Measurements from ENCODE around the gene TM9SF4. TPM values are rescaled to one million over a fixed set of nuclear protein-coding genes. Genes with fewer than 3 reads are reported as not detected.
A peak's percentile ranks its signal among the peaks of the same experiment; 100 is the strongest.

The TM9SF4 gene
- total RNA-seq, 4 donors from 2014 or later = 35.5 to 44.8 (median 42.6) TPM

DNA sequence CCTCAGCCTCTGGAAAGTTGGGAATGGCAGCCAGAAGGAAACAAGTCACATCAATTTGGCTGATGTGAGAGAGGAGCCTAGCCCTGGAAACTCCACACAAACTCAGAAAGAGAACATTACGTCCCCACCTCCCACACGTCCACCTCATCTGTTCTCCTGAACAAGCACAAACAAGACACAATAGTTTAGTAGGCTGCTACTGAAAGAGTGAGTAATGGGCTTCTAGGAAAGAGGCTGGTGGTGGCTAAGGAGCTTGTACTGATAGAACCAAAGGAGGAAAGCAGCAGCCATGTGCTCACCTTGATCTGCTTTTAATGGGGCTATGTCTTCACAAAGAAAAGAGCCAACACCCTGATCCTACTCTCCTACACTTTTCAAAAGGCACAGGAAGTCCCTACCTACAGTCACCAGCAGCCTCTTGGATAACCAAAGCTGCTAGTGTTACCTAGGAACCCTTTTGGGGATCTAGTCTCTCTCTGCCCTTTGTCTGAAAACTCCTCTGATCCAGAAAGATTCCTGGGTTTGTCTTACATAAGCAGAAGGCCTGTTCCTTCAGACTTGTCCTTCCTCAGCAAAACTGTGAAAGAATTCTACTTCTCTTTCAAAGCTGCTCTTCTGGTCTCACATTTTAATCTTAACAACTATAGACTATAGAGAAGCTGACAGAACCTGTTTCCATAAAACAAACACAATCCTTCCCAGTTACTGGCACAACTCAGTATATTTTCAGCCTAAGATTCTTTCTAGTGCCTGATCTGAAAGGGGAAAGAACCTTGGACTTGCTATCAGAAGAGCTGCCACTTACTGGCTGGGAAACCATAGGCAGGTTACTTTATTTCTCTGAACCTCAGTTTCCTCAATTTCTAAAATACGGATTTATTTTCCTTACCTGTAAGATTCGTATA lies 94.9 kb downstream of the TM9SF4 start:
- TF ChIP-seq, protein P1, sequence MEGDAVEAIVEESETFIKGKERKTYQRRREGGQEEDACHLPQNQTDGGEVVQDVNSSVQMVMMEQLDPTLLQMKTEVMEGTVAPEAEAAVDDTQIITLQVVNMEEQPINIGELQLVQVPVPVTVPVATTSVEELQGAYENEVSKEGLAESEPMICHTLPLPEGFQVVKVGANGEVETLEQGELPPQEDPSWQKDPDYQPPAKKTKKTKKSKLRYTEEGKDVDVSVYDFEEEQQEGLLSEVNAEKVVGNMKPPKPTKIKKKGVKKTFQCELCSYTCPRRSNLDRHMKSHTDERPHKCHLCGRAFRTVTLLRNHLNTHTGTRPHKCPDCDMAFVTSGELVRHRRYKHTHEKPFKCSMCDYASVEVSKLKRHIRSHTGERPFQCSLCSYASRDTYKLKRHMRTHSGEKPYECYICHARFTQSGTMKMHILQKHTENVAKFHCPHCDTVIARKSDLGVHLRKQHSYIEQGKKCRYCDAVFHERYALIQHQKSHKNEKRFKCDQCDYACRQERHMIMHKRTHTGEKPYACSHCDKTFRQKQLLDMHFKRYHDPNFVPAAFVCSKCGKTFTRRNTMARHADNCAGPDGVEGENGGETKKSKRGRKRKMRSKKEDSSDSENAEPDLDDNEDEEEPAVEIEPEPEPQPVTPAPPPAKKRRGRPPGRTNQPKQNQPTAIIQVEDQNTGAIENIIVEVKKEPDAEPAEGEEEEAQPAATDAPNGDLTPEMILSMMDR (IDR thresholded peaks at IDR 0.05) = no peak
- peak in 1 of 3 donors; percentile 36 for TF ChIP-seq POLR2AphosphoS5 (IDR thresholded peaks at IDR 0.05)
- peak overlapping the region in 1 of 4 donors; percentile 99 for H3K4me3 ChIP-seq
- intact Hi-C loops (cut with DNase I; ENCODE audit: low total_unique reads) = no loop called here
- peak overlapping the region; percentile 83 to 96 (median 92) for H3K27ac ChIP-seq
- no peaks in the 10 kb centered on the region for H3K27me3 ChIP-seq
- H3K4me1 ChIP-seq = peaks cover 41 to 63% (median 51%) of the 10 kb centered on the region in 4 donors
- H3K36me3 ChIP-seq = peaks cover 0 to 14% (median 5%) of the 10 kb centered on the region in 4 donors
- WGBS, 2 donors (ENCODE audit: low coverage in 1 of 2) = 45 to 46% methylated on average over 2 to 4 of the region's 4 CpGs
- no peak for DNase-seq
- in situ Hi-C loops (cut with MboI; ENCODE audit: low pct_ligation_motif_present in 1 of 4, low pct_unique_long_range_greater_than_20kb in 1 of 4, low sequenced_read_pairs in 3 of 4) = no loop called here
- no peaks in the 10 kb centered on the region for H3K9me3 ChIP-seq

DNA sequence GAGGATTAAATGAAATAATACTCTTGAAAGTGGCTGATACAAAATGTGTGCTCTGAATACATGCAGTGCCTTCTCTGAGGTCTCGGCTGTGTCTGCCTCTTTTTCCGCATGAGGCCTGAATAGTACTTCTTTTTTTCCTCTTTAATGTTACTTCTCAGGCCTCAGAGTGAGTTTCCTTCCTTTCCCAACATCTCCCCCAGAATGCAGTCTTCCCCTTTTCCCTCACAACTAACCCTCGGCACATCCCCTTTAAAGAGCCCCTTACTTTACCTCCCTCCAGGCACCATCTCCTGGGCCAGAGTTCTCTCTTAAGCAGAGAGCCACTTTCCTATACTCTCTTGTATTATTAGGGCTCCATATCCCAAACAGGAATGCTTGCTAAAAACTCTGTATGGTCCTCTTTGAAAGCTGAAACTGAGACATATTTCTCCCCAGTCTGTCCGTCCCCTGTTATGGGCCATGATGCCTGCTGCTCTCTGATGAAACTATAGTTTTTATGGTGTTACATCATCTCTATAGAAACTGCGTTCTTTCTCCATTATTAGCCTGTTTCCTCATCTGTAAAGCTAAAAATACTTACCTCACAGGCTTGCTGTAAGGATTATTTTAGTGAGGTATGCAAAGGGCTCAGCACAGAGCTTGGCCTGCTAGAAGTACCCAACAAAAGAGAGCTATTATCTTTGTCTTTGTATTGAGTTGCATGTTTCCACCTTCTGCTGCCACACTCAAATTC lies 95.8 kb downstream of the TM9SF4 start:
- DNase-seq = no peak
- Histone ChIP-seq H3K4me3 (peak overlapping the region in 1 of 4 donors; percentile 99), H3K9me3 (no peaks in the 10 kb centered on the region), H3K27me3 (no peaks in the 10 kb centered on the region), H3K27ac (peak overlapping the region; percentile 83 to 96 (median 92)), H3K4me1 (peaks cover 41 to 70% (median 54%) of the 10 kb centered on the region in 4 donors), H3K36me3 (peaks cover 0 to 11% (median 5%) of the 10 kb centered on the region in 4 donors)
- 37 to 39% methylated on average over 5 of the region's 5 CpGs for WGBS, 2 donors (ENCODE audit: low coverage in 1 of 2)
- in situ Hi-C loops (cut with MboI; ENCODE audit: low pct_ligation_motif_present in 1 of 4, low pct_unique_long_range_greater_than_20kb in 1 of 4, low sequenced_read_pairs in 3 of 4) = no loop called here
- TF ChIP-seq, protein P1 (IDR thresholded peaks at IDR 0.05) = no peak
- intact Hi-C loops (cut with DNase I; ENCODE audit: low total_unique reads) = no loop called here

DNA sequence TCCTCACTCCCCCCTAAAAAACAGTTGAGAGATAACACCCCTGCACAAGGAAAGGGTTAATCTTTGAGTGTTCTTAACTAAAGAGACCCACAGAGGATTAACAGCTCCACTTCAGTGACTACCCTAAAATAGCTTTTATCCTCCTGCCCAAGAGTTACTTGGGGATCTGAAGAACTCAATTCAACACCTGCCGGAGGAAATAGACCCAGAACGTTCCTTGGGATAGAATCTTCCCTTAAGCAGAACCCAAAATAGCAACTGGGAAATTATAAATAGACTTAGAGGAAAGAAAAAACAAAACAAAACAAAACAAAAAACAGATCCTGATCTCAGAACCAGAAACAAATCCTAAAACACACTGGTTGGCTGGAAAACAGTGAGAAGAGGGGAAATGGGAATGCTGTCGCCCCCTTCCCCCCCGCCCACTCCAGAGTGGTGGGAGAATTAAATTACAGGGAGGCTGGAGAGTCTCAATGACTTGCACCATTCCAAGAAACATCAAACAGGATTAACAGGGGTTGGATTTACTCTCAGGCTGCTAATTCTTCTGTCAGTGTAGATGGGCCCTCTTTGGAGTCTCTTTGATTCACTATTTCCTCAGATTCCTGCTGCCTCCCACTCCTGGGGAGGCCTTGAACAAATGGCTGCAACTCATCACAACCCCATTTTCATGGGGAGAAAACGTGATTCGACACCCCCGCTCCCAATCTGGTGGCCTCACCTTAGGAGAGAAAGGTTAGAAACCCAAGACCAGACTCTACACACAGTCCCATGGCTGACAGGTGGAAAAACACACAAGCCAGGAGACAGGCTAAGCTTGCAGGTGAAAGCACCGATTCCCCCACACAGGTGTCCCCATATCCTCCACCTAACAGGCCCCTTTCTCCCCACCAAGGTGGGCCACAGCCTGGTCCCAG lies 96.6 kb downstream of the TM9SF4 start:
- H3K27ac ChIP-seq = peak overlapping the region; percentile 83 to 96 (median 92)
- intact Hi-C loops (cut with DNase I; ENCODE audit: low total_unique reads) = no loop called here
- no peak for TF ChIP-seq POLR2AphosphoS5 (IDR thresholded peaks at IDR 0.05)
- no peak for TF ChIP-seq POLR2A (IDR thresholded peaks at IDR 0.05)
- TF ChIP-seq EP300 (IDR thresholded peaks at IDR 0.05; ENCODE audit: low read depth) = no peak
- no peaks in the 10 kb centered on the region for H3K9me3 ChIP-seq
- no peaks in the 10 kb centered on the region for H3K27me3 ChIP-seq
- peak overlapping the region; percentile 75 to 100 (median 88) for H3K4me3 ChIP-seq
- H3K4me1 ChIP-seq = peaks cover 41 to 70% (median 54%) of the 10 kb centered on the region in 4 donors
- DNase-seq = no peak
- H3K36me3 ChIP-seq = peaks cover 0 to 6% (median 2%) of the 10 kb centered on the region in 4 donors
- in situ Hi-C loops (cut with MboI; ENCODE audit: low pct_ligation_motif_present in 1 of 4, low pct_unique_long_range_greater_than_20kb in 1 of 4, low sequenced_read_pairs in 3 of 4) = no loop called here
- WGBS, 2 donors (ENCODE audit: low coverage in 1 of 2) = 23 to 28% methylated on average over 4 to 8 of the region's 8 CpGs

DNA sequence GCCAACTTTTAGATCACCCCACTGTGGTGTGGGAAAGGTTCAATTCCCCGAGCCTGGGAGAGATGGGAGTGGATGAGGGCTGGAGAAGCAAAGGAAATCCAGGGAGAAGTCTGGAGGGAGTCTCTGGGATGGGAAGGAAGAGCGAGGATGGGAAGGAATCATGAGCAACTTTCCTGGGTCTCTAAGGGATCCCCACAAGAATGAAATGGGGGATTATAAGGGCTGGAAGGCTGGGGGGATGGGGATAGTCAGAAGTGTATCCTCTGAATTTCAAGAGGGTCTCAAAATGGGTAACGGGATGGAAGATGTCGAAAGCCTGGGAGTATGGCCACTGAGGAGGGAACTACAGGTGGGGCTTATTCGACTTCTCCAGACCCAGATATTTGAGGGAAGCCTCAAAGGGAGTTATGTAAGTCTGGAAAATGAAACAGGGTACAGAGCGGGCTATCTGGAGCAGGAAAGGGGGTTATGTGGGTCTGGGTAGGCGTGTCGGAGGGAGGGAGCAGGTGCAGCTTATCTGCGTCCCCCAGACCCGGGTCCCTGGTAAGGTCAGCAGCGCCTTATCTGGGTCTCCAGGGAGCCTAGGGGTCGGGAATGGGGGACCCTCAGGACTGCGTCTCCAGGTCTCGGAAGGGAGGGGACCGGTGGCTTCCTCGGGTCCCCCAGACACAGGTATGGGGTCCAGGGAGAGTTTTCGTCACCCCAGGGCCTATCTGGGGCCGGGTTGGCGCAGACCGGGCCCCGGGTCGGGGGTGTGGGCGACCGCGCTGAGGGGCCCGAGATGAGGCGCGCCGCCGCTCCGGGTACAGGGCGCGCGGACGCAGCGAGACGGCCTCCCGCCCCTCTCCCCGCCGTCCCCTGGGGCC lies 97.5 kb downstream of the TM9SF4 start:
- intact Hi-C loops (cut with DNase I; ENCODE audit: low total_unique reads) = no loop called here
- H3K36me3 ChIP-seq = peaks cover 0 to 3% (median 0%) of the 10 kb centered on the region in 4 donors
- peaks cover 41 to 70% (median 54%) of the 10 kb centered on the region in 4 donors for H3K4me1 ChIP-seq
- TF ChIP-seq EP300 (IDR thresholded peaks at IDR 0.05; ENCODE audit: low read depth) = no peak
- TF ChIP-seq, protein P1 (IDR thresholded peaks at IDR 0.05) = no peak
- no peak for TF ChIP-seq POLR2AphosphoS5 (IDR thresholded peaks at IDR 0.05)
- no peak for TF ChIP-seq POLR2A (IDR thresholded peaks at IDR 0.05)
- H3K27me3 ChIP-seq = no peaks in the 10 kb centered on the region
- DNase-seq = no peak
- in situ Hi-C loops (cut with MboI; ENCODE audit: low pct_ligation_motif_present in 1 of 4, low pct_unique_long_range_greater_than_20kb in 1 of 4, low sequenced_read_pairs in 3 of 4) = no loop called here
- H3K9me3 ChIP-seq = no peaks in the 10 kb centered on the region
- peak overlapping the region; percentile 75 to 100 (median 88) for H3K4me3 ChIP-seq
- peak overlapping the region; percentile 83 to 96 (median 92) for H3K27ac ChIP-seq
- WGBS, 2 donors (ENCODE audit: low coverage in 1 of 2) = 3 to 17% methylated on average over 3 to 16 of the region's 40 CpGs

All from transverse colon (tissue), 4 donors.